Caco-2 (cell line): ENCODE results near the gene DHRS7C. TPM values are rescaled to one million over a fixed set of nuclear protein-coding genes. Genes with fewer than 3 reads are reported as not detected.

Experiments used
- BruUV-seq: library from RNA; stranded (reverse); fragments of 400-500 nt; replicated peaks from 2 replicates; lab custom pipeline; 2021; lab: Mats Ljungman, UMichigan
- CTCF ChIA-PET: fragments of 300-600 bp; sonication (Branson Sonifier 250); formaldehyde crosslinking; loops from one replicate; lab custom pipeline; 2022; ENCODE audit warnings: antibody characterized with exemption; lab: Charles Lee
- POLR2A ChIA-PET: fragments of 300-600 bp; sonication (Branson Sonifier 250); formaldehyde crosslinking; loops from one replicate; lab custom pipeline; 2022; ENCODE audit warnings: antibody characterized with exemption; lab: Charles Lee
- DNase-seq, 2 experiments: peaks; one replicate each; pipeline versions ENCODE4 v3.0.0 to v3.0.0-alpha.2; 2020 to 2022
- H3K27me3 ChIP-seq: replicated peaks from 2 replicates; pipeline ENCODE4 v1.6.0; 2011; ENCODE audit warnings: low read length; ENCODE audit not compliant: control insufficient read depth, insufficient read depth
- H3K36me3 ChIP-seq: 2 replicates; pipeline ENCODE4 v1.5.1; 2011; ENCODE audit warnings: low read length; ENCODE audit not compliant: control insufficient read depth, insufficient read depth
- H3K4me1 ChIP-seq: fragments of 250-450 bp; sonication (Bioruptor Pico); 2 replicates; pipeline ENCODE4 v1.5.1; 2020; ENCODE audit warnings: mild to moderate bottlenecking
- H3K4me3 ChIP-seq: 2 replicates; pipeline ENCODE4 v1.5.1; 2011; ENCODE audit warnings: low read depth, mild to moderate bottlenecking, control low read depth, low read length
- H3K9me3 ChIP-seq: fragments of 250-450 bp; sonication (Bioruptor Pico); 2 replicates; pipeline ENCODE4 v1.5.1; 2020; ENCODE audit warnings: mild to moderate bottlenecking, moderate library complexity
- H3K27ac Mint-ChIP-seq: one replicate; pipeline ENCODE4 v1.8.0; 2022; ENCODE audit warnings: mixed read lengths; ENCODE audit not compliant: unreplicated experiment
- H3K27me3 Mint-ChIP-seq: one replicate; pipeline ENCODE4 v1.8.0; 2022; ENCODE audit warnings: mixed read lengths; ENCODE audit not compliant: insufficient read depth, unreplicated experiment
- H3K36me3 Mint-ChIP-seq: one replicate; pipeline ENCODE4 v1.8.0; 2022; ENCODE audit warnings: mild to moderate bottlenecking, mixed read lengths; ENCODE audit not compliant: insufficient read depth, unreplicated experiment
- H3K4me1 Mint-ChIP-seq: one replicate; pipeline ENCODE4 v1.8.0; 2022; ENCODE audit warnings: low read depth, mixed read lengths; ENCODE audit not compliant: unreplicated experiment
- H3K4me3 Mint-ChIP-seq: one replicate; pipeline ENCODE4 v1.8.0; 2022; ENCODE audit warnings: mild to moderate bottlenecking, moderate library complexity, mixed read lengths; ENCODE audit not compliant: unreplicated experiment
- H3K9me3 Mint-ChIP-seq: one replicate; pipeline ENCODE4 v1.8.0; 2022; ENCODE audit warnings: mixed read lengths; ENCODE audit not compliant: unreplicated experiment
- intact Hi-C: fragments of 100-400 bp; cut with micrococcal nuclease; formaldehyde crosslinking; loops from one replicate; pipeline ENCODE4 v1.10.0; 2022; ENCODE audit not compliant: unreplicated experiment
- total RNA-seq: library from RNA; stranded (reverse); gene quantifications from 2 replicates; pipeline ENCODE4 v1.2.3, GENCODE V29; 2022
- TF ChIP-seq, protein P1 (sequence below), 2 experiments: fragments of 200-600 bp in 1 of 2; IDR thresholded peaks; 1 replicate in 1 of 2; 2 replicates in 1 of 2; pipeline versions ENCODE4 v1.5.1 to v1.8.0; 2011 to 2022; ENCODE audit warnings: antibody characterized with exemption in 1 of 2, control low read depth in 1 of 2, inconsistent platforms in 1 of 2, low read depth in 1 of 2, low read length in 1 of 2, mild to moderate bottlenecking in 1 of 2, moderate library complexity in 1 of 2; ENCODE audit not compliant: insufficient read depth in 1 of 2, severe bottlenecking in 1 of 2, unreplicated experiment in 1 of 2

The DHRS7C gene
- total RNA-seq, 1 experiment from 2014 or later: not detected

DNA sequence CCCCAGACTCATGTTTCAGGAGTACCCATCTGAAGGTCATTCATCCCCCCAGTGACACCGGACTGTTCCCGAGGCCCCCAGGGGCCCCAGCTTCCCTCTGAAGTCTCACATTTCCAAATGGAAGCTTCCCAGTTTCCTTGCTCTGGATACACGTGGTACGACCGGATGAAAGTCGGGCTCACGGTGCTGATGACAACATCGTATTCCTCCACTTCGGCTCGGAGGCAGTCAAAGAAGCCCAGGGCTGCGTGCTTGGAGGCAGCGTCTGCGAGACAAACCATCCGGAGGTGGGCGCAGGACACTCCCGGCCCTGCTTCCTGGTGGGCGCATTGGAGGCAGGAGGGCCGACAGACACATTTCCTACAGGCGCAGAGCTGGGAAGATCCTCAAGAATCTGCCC is 18.7 kb downstream of the DHRS7C start:
- DNase-seq: no peak
- Mint-ChIP-seq H3K4me3 (no peak overlapping the region), H3K27ac (no peak overlapping the region), H3K9me3 (no peaks in the 10 kb centered on the region), H3K4me1 (no peaks in the 10 kb centered on the region), H3K36me3 (no peaks in the 10 kb centered on the region), H3K27me3 (peaks cover 10% of the 10 kb centered on the region)
- no peaks in the 10 kb centered on the region for H3K36me3 ChIP-seq
- BruUV-seq: no TSS peak
- no peaks in the 10 kb centered on the region for H3K9me3 ChIP-seq
- intact Hi-C loops: no loop called here
- ChIA-PET CTCF (no interaction called here), POLR2A (no interaction called here)
- no peaks in the 10 kb centered on the region for H3K4me1 ChIP-seq
- H3K27me3 ChIP-seq: no peaks in the 10 kb centered on the region
- no peak overlapping the region for H3K4me3 ChIP-seq
- TF ChIP-seq, protein P1, sequence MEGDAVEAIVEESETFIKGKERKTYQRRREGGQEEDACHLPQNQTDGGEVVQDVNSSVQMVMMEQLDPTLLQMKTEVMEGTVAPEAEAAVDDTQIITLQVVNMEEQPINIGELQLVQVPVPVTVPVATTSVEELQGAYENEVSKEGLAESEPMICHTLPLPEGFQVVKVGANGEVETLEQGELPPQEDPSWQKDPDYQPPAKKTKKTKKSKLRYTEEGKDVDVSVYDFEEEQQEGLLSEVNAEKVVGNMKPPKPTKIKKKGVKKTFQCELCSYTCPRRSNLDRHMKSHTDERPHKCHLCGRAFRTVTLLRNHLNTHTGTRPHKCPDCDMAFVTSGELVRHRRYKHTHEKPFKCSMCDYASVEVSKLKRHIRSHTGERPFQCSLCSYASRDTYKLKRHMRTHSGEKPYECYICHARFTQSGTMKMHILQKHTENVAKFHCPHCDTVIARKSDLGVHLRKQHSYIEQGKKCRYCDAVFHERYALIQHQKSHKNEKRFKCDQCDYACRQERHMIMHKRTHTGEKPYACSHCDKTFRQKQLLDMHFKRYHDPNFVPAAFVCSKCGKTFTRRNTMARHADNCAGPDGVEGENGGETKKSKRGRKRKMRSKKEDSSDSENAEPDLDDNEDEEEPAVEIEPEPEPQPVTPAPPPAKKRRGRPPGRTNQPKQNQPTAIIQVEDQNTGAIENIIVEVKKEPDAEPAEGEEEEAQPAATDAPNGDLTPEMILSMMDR (IDR thresholded peaks at IDR 0.05; ENCODE audit: insufficient read depth in 1 of 2, low read depth in 1 of 2, low read length in 1 of 2, severe bottlenecking in 1 of 2, unreplicated experiment in 1 of 2): no peak

DNA sequence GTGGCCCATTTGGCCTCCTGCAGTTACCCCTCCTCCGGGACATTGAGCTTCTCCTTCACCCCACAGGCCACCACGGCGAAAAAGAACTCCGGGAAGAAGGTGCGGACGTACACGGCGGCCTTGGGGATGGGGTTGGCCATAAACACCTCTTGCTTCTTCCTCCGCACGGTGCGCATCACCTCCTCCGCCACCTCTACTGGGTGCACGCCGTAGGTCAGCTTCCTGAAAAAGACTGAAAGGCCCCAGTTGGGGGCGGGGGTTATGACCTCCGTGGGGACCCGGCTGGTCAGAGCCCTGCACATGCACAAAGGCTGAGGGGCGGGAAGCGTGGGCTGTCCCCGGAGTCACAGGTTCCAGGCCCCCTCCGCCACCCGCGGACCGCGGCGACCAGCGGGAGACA is 19.9 kb downstream of the DHRS7C start:
- no peaks in the 10 kb centered on the region for H3K4me1 Mint-ChIP-seq
- no TSS peak for BruUV-seq
- no peaks in the 10 kb centered on the region for H3K9me3 Mint-ChIP-seq
- Histone ChIP-seq H3K27me3 (no peaks in the 10 kb centered on the region), H3K4me3 (no peak overlapping the region), H3K4me1 (no peaks in the 10 kb centered on the region), H3K36me3 (no peaks in the 10 kb centered on the region), H3K9me3 (no peaks in the 10 kb centered on the region)
- H3K27ac Mint-ChIP-seq: no peak overlapping the region
- ChIA-PET POLR2A (no interaction called here), CTCF (no interaction called here)
- H3K27me3 Mint-ChIP-seq: peaks cover 2% of the 10 kb centered on the region
- no peak for DNase-seq
- intact Hi-C loops: no loop called here
- H3K36me3 Mint-ChIP-seq: no peaks in the 10 kb centered on the region
- H3K4me3 Mint-ChIP-seq: no peak overlapping the region
- TF ChIP-seq, protein P1 (IDR thresholded peaks at IDR 0.05; ENCODE audit: insufficient read depth in 1 of 2, low read depth in 1 of 2, low read length in 1 of 2, severe bottlenecking in 1 of 2, unreplicated experiment in 1 of 2): no peak

DNA sequence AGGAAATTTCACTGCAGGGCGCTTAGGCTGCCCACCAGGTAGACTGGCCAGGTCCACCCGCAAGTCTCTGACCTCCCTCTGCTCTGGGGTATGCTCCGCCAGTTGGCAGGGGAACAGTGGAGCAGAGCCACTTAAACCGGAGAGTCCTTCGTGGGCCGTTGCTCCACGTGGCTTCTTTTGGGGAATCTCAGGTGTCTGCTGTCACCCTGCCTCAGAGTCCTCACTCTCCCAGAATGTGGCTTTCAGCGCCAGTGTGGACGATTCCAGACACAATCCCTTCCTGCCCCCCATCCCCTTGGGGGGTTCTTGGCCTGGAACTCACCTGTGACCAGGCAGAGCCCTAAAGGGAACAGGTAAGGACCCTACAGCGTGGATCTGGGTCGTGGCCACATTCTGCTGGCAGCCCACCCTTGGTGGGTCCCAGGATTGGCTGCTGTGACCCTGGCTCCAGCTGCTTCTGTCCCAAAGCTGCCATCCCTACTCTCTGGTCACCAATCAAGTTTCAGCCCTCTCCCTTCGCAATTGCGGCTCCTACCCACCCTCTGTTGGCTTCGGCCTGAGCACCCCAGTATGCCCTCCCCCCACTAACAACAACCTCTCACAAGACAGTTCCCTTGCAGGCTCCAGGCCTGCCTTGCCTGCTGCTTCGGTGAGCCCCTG is 22.2 kb downstream of the DHRS7C start:
- ChIA-PET CTCF (interaction anchor here (1.0 to 1.2 kb wide), 3 partner anchors 26 to 193 kb away, joined by 3 to 12 read pairs (median 7); partner anchors contain the start of genes CFAP52 and STX8), POLR2A (no interaction called here)
- Mint-ChIP-seq H3K27me3 (no peaks in the 10 kb centered on the region), H3K36me3 (no peaks in the 10 kb centered on the region), H3K4me1 (no peaks in the 10 kb centered on the region), H3K4me3 (no peak overlapping the region), H3K9me3 (no peaks in the 10 kb centered on the region), H3K27ac (no peak overlapping the region)
- TF ChIP-seq, protein P1 (IDR thresholded peaks at IDR 0.05; ENCODE audit: insufficient read depth in 1 of 2, low read depth in 1 of 2, low read length in 1 of 2, severe bottlenecking in 1 of 2, unreplicated experiment in 1 of 2): peak in 1 of 2 experiments; percentile 7
- no peaks in the 10 kb centered on the region for H3K27me3 ChIP-seq
- H3K4me3 ChIP-seq: no peak overlapping the region
- DNase-seq: no peak
- H3K9me3 ChIP-seq: no peaks in the 10 kb centered on the region
- H3K4me1 ChIP-seq: no peaks in the 10 kb centered on the region
- H3K36me3 ChIP-seq: no peaks in the 10 kb centered on the region
- intact Hi-C loops: no loop called here
- no TSS peak for BruUV-seq
